Dendritic cell treated with granulocyte-macrophage colony-stimulating factor and Interleukin-4, amounts not matched to agents 40 ng/mL and 50 ng/mL, for 4 days (primary cell): ENCODE measurements around the gene NOS3.

Experiments used
- H3K27ac Mint-ChIP-seq: one replicate; pipeline ENCODE4 v1.8.0; 2022; ENCODE audit warnings: mild to moderate bottlenecking, mixed read lengths
- H3K27me3 Mint-ChIP-seq: one replicate; pipeline ENCODE4 v1.8.0; 2022; ENCODE audit warnings: mild to moderate bottlenecking, mixed read lengths
- H3K36me3 Mint-ChIP-seq: one replicate; pipeline ENCODE4 v1.8.0; 2022; ENCODE audit warnings: low read depth, mixed read lengths
- H3K4me1 Mint-ChIP-seq: one replicate; pipeline ENCODE4 v1.8.0; 2022; ENCODE audit warnings: low read depth, mixed read lengths
- H3K4me3 Mint-ChIP-seq: one replicate; pipeline ENCODE4 v1.8.0; 2022; ENCODE audit warnings: mild to moderate bottlenecking, moderate library complexity, mixed read lengths
- H3K9me3 Mint-ChIP-seq: one replicate; pipeline ENCODE4 v1.8.0; 2022; ENCODE audit warnings: mixed read lengths
- intact Hi-C: fragments of 100-400 bp; cut with micrococcal nuclease; formaldehyde crosslinking; loops from one replicate; pipeline ENCODE4 v1.15.0; 2022

Gene NOS3

GRCh38 chr7:151056283-151056665, 65.5 kb downstream of the NOS3 start:
- peaks cover 3% of the 10 kb centered on the region for H3K27me3 Mint-ChIP-seq
- peaks cover 70% of the 10 kb centered on the region for H3K4me1 Mint-ChIP-seq
- H3K4me3 Mint-ChIP-seq: no peak overlapping the region
- peaks cover 62% of the 10 kb centered on the region for H3K36me3 Mint-ChIP-seq
- H3K27ac Mint-ChIP-seq: no peak overlapping the region
- no peaks in the 10 kb centered on the region for H3K9me3 Mint-ChIP-seq
- intact Hi-C loops: loop anchor here (10.0 kb wide), 1 partner anchor 59 kb away; no protein-coding TSS in a partner anchor

- intact Hi-C loops: loop anchor here (10.0 kb wide), 1 partner anchor 58 kb away; no protein-coding TSS in a partner anchor
- H3K27ac Mint-ChIP-seq: peak overlapping the region; percentile 92
- no peaks in the 10 kb centered on the region for H3K27me3 Mint-ChIP-seq
- peaks cover 63% of the 10 kb centered on the region for H3K36me3 Mint-ChIP-seq
- peak overlapping the region; percentile 91 for H3K4me3 Mint-ChIP-seq
- no peaks in the 10 kb centered on the region for H3K9me3 Mint-ChIP-seq
- H3K4me1 Mint-ChIP-seq: peaks cover 76% of the 10 kb centered on the region
These were observed 66.1 kb downstream of the NOS3 start for GRCh38 chr7:151056666-151057505.

- H3K27ac Mint-ChIP-seq: peak within 1 kb of the TSS; percentile 92
- H3K4me1 Mint-ChIP-seq: peaks cover 75% of the 10 kb centered on the region
- H3K36me3 Mint-ChIP-seq: peaks cover 66% of the 10 kb centered on the region
- intact Hi-C loops: loop anchor here (10.0 kb wide), 1 partner anchor 57 kb away; no protein-coding TSS in a partner anchor
- H3K27me3 Mint-ChIP-seq: no peaks in the 10 kb centered on the region
- H3K9me3 Mint-ChIP-seq: no peaks in the 10 kb centered on the region
- peak within 1 kb of the TSS; percentile 91 for H3K4me3 Mint-ChIP-seq
These were observed 66.7 kb downstream of the NOS3 start, which contains the start of gene CDK5 for GRCh38 chr7:151057506-151057988. CDK5 (minus strand) TSS chr7:151057897; CDS start chr7:151057848, 49 bp downstream.

- no peaks in the 10 kb centered on the region for H3K9me3 Mint-ChIP-seq
- intact Hi-C loops: loop anchor here (1.0 to 10.0 kb wide), 3 partner anchors 29 to 57 kb away; partner anchors contain the start of genes ABCB8 and AGAP3
- H3K27me3 Mint-ChIP-seq: no peaks in the 10 kb centered on the region
- H3K4me3 Mint-ChIP-seq: peak overlapping the region; percentile 91
- H3K27ac Mint-ChIP-seq: peak overlapping the region; percentile 92
- peaks cover 68% of the 10 kb centered on the region for H3K36me3 Mint-ChIP-seq
- H3K4me1 Mint-ChIP-seq: peaks cover 68% of the 10 kb centered on the region
These were observed 67.4 kb downstream of the NOS3 start for GRCh38 chr7:151057989-151058780.

GRCh38 chr7:151058781-151059366, 68.1 kb downstream of the NOS3 start:
- Mint-ChIP-seq H3K27ac (peak overlapping the region; percentile 92), H3K4me1 (peaks cover 61% of the 10 kb centered on the region), H3K36me3 (peaks cover 68% of the 10 kb centered on the region), H3K4me3 (peak overlapping the region; percentile 91), H3K9me3 (no peaks in the 10 kb centered on the region), H3K27me3 (no peaks in the 10 kb centered on the region)
- intact Hi-C loops: loop anchor here (1.0 to 10.0 kb wide), 3 partner anchors 28 to 56 kb away; partner anchors contain the start of genes ABCB8 and AGAP3

GRCh38 chr7:151059367-151060112, 68.7 kb downstream of the NOS3 start, which contains the start of gene SLC4A2:
SLC4A2 (plus strand) TSS chr7:151059589; CDS start chr7:151061988, 2,399 bp downstream.
- peak within 1 kb of the TSS; percentile 92 for H3K27ac Mint-ChIP-seq
- H3K4me1 Mint-ChIP-seq: peaks cover 55% of the 10 kb centered on the region

GRCh38 chr7:151060113-151060415, 69.2 kb downstream of the NOS3 start:
- intact Hi-C loops: no loop called here
- H3K4me3 Mint-ChIP-seq: peak overlapping the region; percentile 91
- H3K27ac Mint-ChIP-seq: peak overlapping the region; percentile 92
- no peaks in the 10 kb centered on the region for H3K27me3 Mint-ChIP-seq
- peaks cover 52% of the 10 kb centered on the region for H3K4me1 Mint-ChIP-seq
- no peaks in the 10 kb centered on the region for H3K9me3 Mint-ChIP-seq
- peaks cover 68% of the 10 kb centered on the region for H3K36me3 Mint-ChIP-seq

More at GRCh38 chr7:151059367-151060112, 68.7 kb downstream of the NOS3 start, which contains the start of gene SLC4A2:
- H3K27me3 Mint-ChIP-seq: no peaks in the 10 kb centered on the region
- H3K9me3 Mint-ChIP-seq: no peaks in the 10 kb centered on the region
- intact Hi-C loops: loop anchor here (2.0 to 10.0 kb wide), 2 partner anchors 27 to 55 kb away; partner anchors contain the start of gene AGAP3
- peak within 1 kb of the TSS; percentile 91 for H3K4me3 Mint-ChIP-seq
- peaks cover 68% of the 10 kb centered on the region for H3K36me3 Mint-ChIP-seq

- Mint-ChIP-seq H3K4me3 (peak overlapping the region; percentile 91), H3K36me3 (peaks cover 68% of the 10 kb centered on the region), H3K9me3 (no peaks in the 10 kb centered on the region), H3K27ac (peak overlapping the region; percentile 92), H3K27me3 (no peaks in the 10 kb centered on the region), H3K4me1 (peaks cover 52% of the 10 kb centered on the region)
- intact Hi-C loops: no loop called here
These were observed 69.8 kb downstream of the NOS3 start for GRCh38 chr7:151060416-151061212.

- H3K27ac Mint-ChIP-seq: peak overlapping the region; percentile 92
- H3K9me3 Mint-ChIP-seq: no peaks in the 10 kb centered on the region
- H3K4me3 Mint-ChIP-seq: peak overlapping the region; percentile 91
- H3K27me3 Mint-ChIP-seq: no peaks in the 10 kb centered on the region
- intact Hi-C loops: no loop called here
- H3K4me1 Mint-ChIP-seq: peaks cover 48% of the 10 kb centered on the region
- H3K36me3 Mint-ChIP-seq: peaks cover 74% of the 10 kb centered on the region
These were observed 70.6 kb downstream of the NOS3 start for GRCh38 chr7:151061213-151062110.

GRCh38 chr7:151062111-151062398, 71.2 kb downstream of the NOS3 start:
- Mint-ChIP-seq H3K27me3 (no peaks in the 10 kb centered on the region), H3K4me1 (peaks cover 42% of the 10 kb centered on the region), H3K9me3 (no peaks in the 10 kb centered on the region), H3K36me3 (peaks cover 79% of the 10 kb centered on the region), H3K27ac (peak overlapping the region; percentile 92), H3K4me3 (no peak overlapping the region)
- intact Hi-C loops: no loop called here

- intact Hi-C loops: no loop called here
- no peak overlapping the region for H3K27ac Mint-ChIP-seq
- peaks cover 79% of the 10 kb centered on the region for H3K36me3 Mint-ChIP-seq
- H3K4me1 Mint-ChIP-seq: peaks cover 37% of the 10 kb centered on the region
- H3K9me3 Mint-ChIP-seq: no peaks in the 10 kb centered on the region
- H3K27me3 Mint-ChIP-seq: no peaks in the 10 kb centered on the region
- no peak overlapping the region for H3K4me3 Mint-ChIP-seq
These were observed 71.8 kb downstream of the NOS3 start for GRCh38 chr7:151062399-151063211.
